ENCODE data around the gene SSBP2.
"Not testable (repeated sequence)": the region's sequence is repeated elsewhere in the genome, so short reads cannot be mapped to it uniquely, and the experiment has no call there.

SSBP2 gene

GRCh38 chr5:81724571-81724970, 26.3 kb downstream of the SSBP2 start:
- no peak for DNase-seq

DNA sequence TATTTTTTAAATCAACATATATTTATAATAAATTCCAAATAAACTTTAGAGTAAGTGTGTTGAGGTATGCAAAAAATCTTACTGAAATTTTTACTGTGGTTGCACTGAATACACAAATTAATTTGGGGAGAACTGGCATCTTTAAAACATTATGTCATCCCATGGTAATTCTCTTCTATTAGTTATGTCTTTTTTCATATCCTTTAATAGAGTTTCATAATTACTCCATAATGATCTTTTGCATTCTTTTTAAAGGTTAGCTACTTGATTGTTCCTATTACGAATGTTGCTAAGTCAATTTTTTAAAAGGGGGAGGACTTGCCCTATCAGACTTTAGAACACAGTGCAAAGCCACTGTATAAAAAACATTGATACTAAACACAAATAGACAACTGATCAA, 26.8 kb downstream of the SSBP2 start:
- DNase-seq, result no peak

- DNase-seq, result no peak
These were observed 29.8 kb downstream of the SSBP2 start for GRCh38 chr5:81721049-81721448.

DNA sequence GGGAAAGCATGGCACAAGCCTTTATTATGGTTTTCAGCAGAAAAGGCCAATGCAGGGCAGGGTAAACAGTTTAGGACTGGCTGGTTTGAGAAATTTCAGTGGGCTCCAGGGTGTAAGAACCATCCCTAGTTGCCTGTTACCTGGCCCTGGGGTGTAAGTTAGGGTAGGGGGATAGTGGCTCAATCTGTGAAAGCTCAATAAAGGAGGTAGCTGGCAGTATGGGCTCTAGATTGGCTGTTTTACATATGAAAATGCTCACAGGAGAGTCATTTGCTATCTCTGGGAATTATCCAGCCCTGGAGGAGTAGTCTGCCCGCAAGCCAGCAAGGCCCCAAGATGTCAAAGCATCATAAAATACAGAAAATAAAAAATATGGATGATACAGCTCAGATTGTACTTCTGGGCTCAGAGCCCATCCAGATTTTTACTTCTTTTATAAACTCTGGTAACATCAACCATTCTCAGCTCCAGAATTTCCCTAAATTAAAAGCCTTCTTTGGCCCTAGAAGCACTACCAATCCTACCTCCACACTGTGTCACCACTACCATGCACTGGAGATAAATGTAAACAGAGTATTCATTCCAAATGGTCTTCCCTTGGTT, 31.1 kb downstream of the SSBP2 start:
- no peak for DNase-seq

DNA sequence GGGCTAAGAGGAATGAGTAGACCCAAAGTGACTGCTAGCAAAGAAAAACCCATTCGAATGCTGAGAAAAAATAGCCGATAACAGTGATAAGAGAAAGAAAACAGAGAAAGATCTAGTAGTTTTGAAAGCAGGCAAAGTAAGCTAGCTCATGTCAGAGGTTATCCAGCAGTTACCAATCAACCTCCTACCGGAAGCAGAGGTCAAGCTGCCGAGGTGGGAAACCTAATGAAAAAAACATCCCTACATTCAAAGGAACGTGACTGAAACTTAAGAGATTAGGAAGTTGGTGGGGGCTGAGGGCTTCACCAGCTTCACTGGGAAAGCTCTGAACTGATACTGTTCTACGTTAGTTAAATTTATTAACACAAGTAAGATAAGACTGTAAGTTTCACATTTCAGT, 32.6 kb downstream of the SSBP2 start:
- DNase-seq, result no peak

DNA sequence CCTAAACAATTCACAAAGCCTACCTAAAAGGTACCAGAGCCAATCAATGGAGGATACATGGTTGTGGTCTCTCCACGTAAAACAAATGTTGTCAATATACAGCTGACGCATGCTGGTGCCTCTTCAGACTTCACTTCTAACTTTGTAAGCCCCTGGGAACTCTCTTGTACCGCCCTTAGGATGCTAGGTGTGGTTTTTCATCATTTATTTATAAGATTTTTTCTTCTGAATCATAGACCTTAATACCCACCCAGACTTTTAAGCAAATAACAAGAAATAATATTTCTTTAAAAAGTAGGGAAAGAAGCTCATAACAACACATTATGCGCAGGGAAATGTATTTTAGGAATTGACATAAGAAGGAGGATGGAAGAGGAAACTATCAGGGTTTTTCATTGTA, 33.0 kb downstream of the SSBP2 start:
- DNase-seq, result no peak

DNA sequence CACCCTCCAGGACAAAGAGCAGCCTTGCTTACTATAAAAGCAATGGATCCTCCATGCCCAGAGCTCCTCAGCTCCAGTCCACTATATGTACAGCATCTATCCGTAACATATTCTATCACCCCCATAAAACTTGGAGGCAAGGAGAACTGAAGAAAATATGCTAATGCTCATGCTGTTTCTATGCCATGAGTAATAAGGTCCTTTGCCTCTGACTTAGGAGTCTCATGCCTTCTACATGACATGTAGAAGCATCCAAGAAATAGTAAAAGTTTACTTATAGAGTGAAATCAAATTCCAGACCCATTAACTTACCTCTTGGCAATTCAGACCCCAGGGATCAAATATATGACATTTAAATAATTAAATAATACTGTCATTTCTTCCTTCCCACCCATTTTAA, 33.7 kb downstream of the SSBP2 start:
- DNase-seq, result no peak

- DNase-seq, result not testable (repeated sequence)
These were observed 36.8 kb downstream of the SSBP2 start for GRCh38 chr5:81714076-81714475.

GRCh38 chr5:81708889-81709288, 42.0 kb downstream of the SSBP2 start:
- DNase-seq, result peak; percentile 63

GRCh38 chr5:81703840-81704239, 47.1 kb downstream of the SSBP2 start:
- DNase-seq, result no peak

GRCh38 chr5:81700166-81700565, 50.7 kb downstream of the SSBP2 start:
- DNase-seq, result no peak

- no peak for DNase-seq
These were observed 52.1 kb downstream of the SSBP2 start for GRCh38 chr5:81698813-81699212.

- DNase-seq, result no peak
These were observed 54.2 kb downstream of the SSBP2 start for GRCh38 chr5:81696418-81697397.

GRCh38 chr5:81694726-81695125, 56.2 kb downstream of the SSBP2 start:
- DNase-seq, result no peak

DNA sequence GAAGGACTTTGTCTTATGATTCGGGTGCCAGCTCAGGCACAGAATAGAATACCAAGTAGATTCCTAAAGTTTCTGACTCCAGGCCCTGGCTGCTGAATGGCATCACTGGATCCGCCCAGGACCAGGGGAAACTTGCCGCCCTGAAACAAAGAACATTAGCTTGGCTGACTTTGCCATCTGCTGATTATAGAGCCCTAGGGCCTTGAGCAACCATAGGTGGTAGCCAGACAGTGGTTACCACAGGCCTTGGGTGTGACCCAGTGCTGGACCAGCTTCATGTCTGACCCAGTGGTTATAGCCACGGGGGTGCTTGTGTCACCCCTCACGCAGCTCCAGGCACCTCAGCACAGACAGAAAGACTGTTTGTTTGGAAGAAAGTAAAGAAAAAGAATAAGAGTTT, 62.7 kb downstream of the SSBP2 start:
- DNase-seq, result no peak

- DNase-seq, result no peak
These were observed 63.6 kb downstream of the SSBP2 start for GRCh38 chr5:81687292-81687691.

DNA sequence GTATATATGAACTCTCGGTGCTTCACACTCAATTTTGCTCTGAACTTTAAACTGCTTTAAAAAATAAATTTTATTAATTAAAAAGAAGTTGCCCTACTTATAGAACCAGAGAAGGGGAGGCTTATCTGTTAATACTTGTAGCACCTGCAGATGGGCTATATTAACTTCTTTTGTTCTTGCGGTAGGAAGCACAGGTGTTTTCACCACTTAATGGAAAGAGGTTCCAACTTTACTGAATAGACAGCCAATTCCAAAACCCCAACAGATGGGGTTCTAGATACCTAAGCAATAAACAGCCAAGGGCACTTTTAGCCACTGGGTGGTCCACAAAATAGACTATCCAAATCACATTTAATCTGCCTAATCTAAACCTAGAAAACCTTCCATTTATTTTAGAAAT, 65.4 kb downstream of the SSBP2 start:
- DNase-seq, result no peak

GRCh38 chr5:81679885-81680284, 71.0 kb downstream of the SSBP2 start:
- no peak for DNase-seq

GRCh38 chr5:81675420-81675819, 75.5 kb downstream of the SSBP2 start:
- DNase-seq, result no peak

GRCh38 chr5:81665795-81666194, 85.1 kb downstream of the SSBP2 start:
- DNase-seq, result no peak

DNA sequence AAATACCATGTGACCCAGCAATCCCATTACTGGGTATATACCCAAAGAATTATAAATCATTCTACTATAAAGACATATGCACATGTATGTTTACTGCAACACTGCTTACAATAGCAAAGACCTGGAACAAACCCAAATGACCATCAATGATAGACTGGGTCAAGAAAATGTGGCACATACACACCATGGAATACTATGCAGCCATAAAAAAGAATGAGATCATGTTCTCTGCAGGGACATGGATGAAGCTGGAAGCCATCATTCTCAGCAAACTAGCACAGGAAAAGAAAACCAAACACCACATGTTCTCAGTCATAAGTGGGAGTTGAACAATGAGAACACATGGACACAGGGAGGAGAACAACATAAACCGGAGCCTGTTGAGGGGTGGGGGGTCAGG, 90.3 kb downstream of the SSBP2 start:
- not testable (repeated sequence) for DNase-seq

DNA sequence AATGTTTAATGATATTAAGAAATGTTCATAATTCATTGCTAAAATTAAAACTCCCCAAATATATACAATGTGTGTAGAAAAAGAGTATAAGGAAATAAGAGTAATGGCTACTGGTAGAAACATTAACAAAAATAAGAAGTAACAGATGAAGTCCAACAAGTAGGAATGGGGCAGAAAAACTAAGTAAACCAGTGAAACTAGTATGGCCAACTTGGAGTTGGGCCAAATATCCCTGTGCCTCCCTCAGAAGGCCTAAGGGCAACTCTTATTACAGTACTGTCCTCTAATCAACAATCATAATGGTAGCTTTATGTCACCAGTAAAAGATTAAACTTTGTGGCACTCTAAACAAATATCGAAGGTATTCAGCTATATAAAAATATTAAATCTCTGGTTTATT, 93.5 kb downstream of the SSBP2 start:
- peak; percentile 2 for DNase-seq

DNA sequence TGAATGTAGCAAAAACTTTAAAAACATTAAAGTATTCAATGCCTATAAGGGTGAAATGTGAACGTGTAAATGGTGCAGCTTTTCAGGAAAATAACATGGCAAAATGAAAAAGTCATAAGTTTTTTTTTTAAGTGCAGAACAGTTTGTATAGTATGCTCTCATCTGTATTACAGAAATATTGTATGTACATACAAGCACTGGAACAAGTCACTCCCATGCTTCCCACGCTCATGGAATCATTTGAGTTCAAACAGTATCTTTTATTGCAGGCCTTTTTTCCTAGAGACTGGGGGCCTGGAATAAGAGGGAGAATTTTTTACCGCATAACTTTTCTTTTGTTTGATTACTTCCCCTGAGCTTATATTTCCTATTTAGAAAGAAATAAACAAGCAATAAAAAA, 94.1 kb downstream of the SSBP2 start:
- no peak for DNase-seq

DNA sequence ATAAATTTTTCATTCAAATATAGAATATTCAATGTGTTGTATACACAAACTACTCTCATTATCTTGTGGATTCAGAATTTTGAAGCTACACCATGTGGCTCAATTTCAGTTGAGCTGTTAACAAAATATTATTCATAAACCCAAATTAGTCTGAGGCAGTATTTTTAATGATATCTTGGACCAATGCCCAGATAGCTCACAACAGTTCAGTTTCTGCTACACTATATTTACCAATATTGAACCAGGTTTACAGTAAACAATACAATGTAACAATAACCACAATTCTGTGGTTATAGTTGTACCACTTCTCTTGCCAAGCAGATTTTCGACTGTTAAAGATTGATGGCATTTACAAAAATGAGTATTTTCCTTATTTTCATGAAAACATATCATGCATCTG, 99.9 kb downstream of the SSBP2 start:
- DNase-seq, result no peak

All from NCI-H146 (cell line).